ENCODE results near the gene SEMA5A. TPM values are rescaled to one million over a fixed set of nuclear protein-coding genes. Genes with fewer than 3 reads are reported as not detected.

The SEMA5A gene
- polyA plus RNA-seq, 1 donor (not counting 4 experiments of a cell fraction or from before 2014, with no cell fraction given): 0.16 TPM

DNA sequence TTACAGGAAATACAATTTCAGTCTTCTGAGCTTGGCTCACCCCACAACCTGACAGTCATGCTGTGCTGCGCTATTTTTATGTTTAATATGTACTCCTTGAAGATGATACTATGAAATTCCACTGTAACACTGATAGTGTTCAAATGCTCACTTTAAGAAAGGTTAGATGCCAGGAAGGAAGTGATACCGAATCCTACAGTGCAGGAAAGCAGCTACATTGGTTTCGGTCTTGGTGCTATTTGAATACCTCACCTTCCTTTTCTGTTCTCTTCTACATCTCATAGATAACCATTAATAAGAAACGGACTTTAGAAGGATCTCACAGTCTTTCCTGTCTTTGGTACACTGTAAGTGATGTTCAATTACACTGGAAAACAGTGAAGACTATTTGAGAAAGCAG is 117.6 kb downstream of the SEMA5A start:
- no peaks in the 10 kb centered on the region for H3K9me1 ChIP-seq (ENCODE audit: control insufficient read depth, extremely low read depth, insufficient read depth, low read length)
- no peak for FAIRE-seq

GRCh38 chr5:9425710-9426109 is 120.2 kb downstream of the SEMA5A start:
- Histone ChIP-seq H3K4me2 (ENCODE audit: control insufficient read depth, extremely low read depth, insufficient read depth, low read depth, low read length) (no peak overlapping the region), H3K9me3 (ENCODE audit: control insufficient read depth, low read depth, low read length) (no peaks in the 10 kb centered on the region), H3K9ac (ENCODE audit: control insufficient read depth, extremely low read depth, insufficient read depth, low read length) (no peak overlapping the region), H3K36me3 (ENCODE audit: control insufficient read depth in 2 of 2, extremely low read depth in 1 of 2, insufficient read depth in 2 of 2, low read length in 2 of 2) (no peaks in the 10 kb centered on the region), H3K27me3 (ENCODE audit: control insufficient read depth, extremely low read depth, insufficient read depth, low read length) (no peaks in the 10 kb centered on the region), H3K4me1 (ENCODE audit: control insufficient read depth, extremely low read depth, insufficient read depth, low read length) (no peaks in the 10 kb centered on the region), H3K27ac (ENCODE audit: control insufficient read depth, insufficient read depth, low read length) (no peak overlapping the region), H3K79me2 (ENCODE audit: control insufficient read depth, insufficient read depth, low read length) (no peaks in the 10 kb centered on the region), H3K9me1 (ENCODE audit: control insufficient read depth, extremely low read depth, insufficient read depth, low read length) (no peaks in the 10 kb centered on the region), H4K20me1 (ENCODE audit: control insufficient read depth, extremely low read depth, insufficient read depth, low read length) (no peaks in the 10 kb centered on the region), H2AFZ (ENCODE audit: control insufficient read depth, low read length) (no peak overlapping the region), H3K4me3 (ENCODE audit: control insufficient read depth in 2 of 3, extremely low read depth in 1 of 3, insufficient read depth in 2 of 3, low read depth in 1 of 3, low read length in 3 of 3) (no peak overlapping the region)
- TF ChIP-seq EZH2 (IDR thresholded peaks at IDR 0.05; ENCODE audit: low read length): no peak
- no peak for TF ChIP-seq CTCF (optimal IDR thresholded peaks at IDR 0.05 in 1 of 3, IDR thresholded peaks at IDR 0.05 in 1 of 3, conservative IDR thresholded peaks at IDR 0.05 in 1 of 3; ENCODE audit: extremely low read depth in 1 of 3, insufficient read depth in 2 of 3, low read length in 3 of 3)
- dilution Hi-C loops (cut with MboI; ENCODE audit: extremely low pct_ligation_motif_present, low sequenced_read_pairs): no loop called here
- FAIRE-seq: no peak
- no peak for DNase-seq (ENCODE audit: low read depth, low spot score)

More for the DNA sequence above, 117.6 kb downstream of the SEMA5A start:
- Histone ChIP-seq H3K27me3 (ENCODE audit: control insufficient read depth, extremely low read depth, insufficient read depth, low read length) (no peaks in the 10 kb centered on the region), H3K4me3 (ENCODE audit: control insufficient read depth in 2 of 3, extremely low read depth in 1 of 3, insufficient read depth in 2 of 3, low read depth in 1 of 3, low read length in 3 of 3) (no peak overlapping the region), H3K4me2 (ENCODE audit: control insufficient read depth, extremely low read depth, insufficient read depth, low read depth, low read length) (no peak overlapping the region), H3K4me1 (ENCODE audit: control insufficient read depth, extremely low read depth, insufficient read depth, low read length) (no peaks in the 10 kb centered on the region), H3K27ac (ENCODE audit: control insufficient read depth, insufficient read depth, low read length) (no peak overlapping the region), H3K79me2 (ENCODE audit: control insufficient read depth, insufficient read depth, low read length) (no peaks in the 10 kb centered on the region), H3K9me3 (ENCODE audit: control insufficient read depth, low read depth, low read length) (no peaks in the 10 kb centered on the region), H2AFZ (ENCODE audit: control insufficient read depth, low read length) (no peak overlapping the region), H4K20me1 (ENCODE audit: control insufficient read depth, extremely low read depth, insufficient read depth, low read length) (no peaks in the 10 kb centered on the region), H3K36me3 (ENCODE audit: control insufficient read depth in 2 of 2, extremely low read depth in 1 of 2, insufficient read depth in 2 of 2, low read length in 2 of 2) (no peaks in the 10 kb centered on the region), H3K9ac (ENCODE audit: control insufficient read depth, extremely low read depth, insufficient read depth, low read length) (no peak overlapping the region)
- DNase-seq (ENCODE audit: low read depth, low spot score): no peak
- dilution Hi-C loops (cut with MboI; ENCODE audit: extremely low pct_ligation_motif_present, low sequenced_read_pairs): no loop called here
- TF ChIP-seq CTCF (optimal IDR thresholded peaks at IDR 0.05 in 1 of 3, IDR thresholded peaks at IDR 0.05 in 1 of 3, conservative IDR thresholded peaks at IDR 0.05 in 1 of 3; ENCODE audit: extremely low read depth in 1 of 3, insufficient read depth in 2 of 3, low read length in 3 of 3) (no peak), EZH2 (IDR thresholded peaks at IDR 0.05; ENCODE audit: low read length) (no peak)

Measured in keratinocyte (primary cell).